Measurements from ENCODE around the gene KCP.
"Not testable (repeated sequence)": the region's sequence is repeated elsewhere in the genome, so short reads cannot be mapped to it uniquely, and the experiment has no call there.

The KCP gene

GRCh38 chr7:128921866-128922440 lies 11.4 kb upstream of the KCP start:
- DNase-seq (ENCODE audit: low spot score) = no peak

DNA sequence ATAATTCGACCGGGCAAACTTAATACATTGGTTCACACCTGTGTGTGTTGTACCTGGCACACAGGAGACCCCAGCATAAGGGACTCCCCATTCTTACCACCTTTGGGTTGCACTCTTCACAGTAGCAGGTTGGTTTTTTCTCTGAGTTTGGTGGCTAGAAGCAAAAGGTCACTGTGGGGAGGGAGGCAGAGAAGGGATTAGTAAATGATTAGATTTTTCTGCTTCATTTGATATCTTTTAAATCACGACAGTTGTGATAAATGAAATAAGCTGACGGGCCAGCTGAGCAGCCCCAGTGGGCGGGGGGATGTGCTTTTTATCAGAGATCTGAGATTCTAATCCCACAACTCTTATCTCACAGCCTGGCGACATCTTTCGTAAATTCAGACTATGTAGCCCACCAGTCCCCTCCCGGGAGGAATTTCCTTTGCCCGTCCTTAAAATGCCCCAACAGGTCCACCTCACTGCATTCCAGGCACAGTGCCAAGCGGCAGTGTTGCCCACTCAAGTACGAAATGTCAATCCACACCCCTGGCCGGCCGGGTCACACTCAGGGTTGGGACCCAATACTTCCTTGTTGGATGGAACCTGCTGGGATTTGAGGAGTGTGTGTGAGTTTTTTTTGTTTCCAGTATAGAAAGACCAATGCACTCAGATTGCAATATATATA lies 10.5 kb upstream of the KCP start:
- no peak for DNase-seq (ENCODE audit: low spot score)

GRCh38 chr7:128919881-128920799 lies 9.6 kb upstream of the KCP start:
- DNase-seq (ENCODE audit: low spot score) = no peak

DNA sequence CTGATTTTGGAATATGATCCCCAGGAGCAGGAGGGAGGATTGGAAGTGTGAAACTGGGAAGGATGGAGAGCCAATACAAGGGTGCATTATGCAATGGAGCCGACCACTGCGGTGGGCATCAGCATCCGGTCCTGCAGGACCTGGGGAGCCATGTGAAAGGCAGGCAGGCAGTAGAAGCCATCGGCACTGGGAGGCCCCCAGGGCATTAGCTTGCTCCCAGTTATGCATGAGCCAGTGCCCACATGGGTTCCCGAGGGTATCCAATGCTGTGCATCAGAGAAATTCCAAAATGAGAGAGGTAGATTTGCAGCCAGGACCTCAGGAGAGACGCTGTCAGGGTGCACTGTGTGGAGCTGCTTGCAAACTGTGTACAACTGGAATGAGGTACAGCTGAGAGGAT lies 8.7 kb upstream of the KCP start:
- DNase-seq (ENCODE audit: low spot score) = no peak

GRCh38 chr7:128918016-128918665 lies 7.6 kb upstream of the KCP start:
- DNase-seq (ENCODE audit: low spot score) = no peak

GRCh38 chr7:128917122-128917521 lies 6.6 kb upstream of the KCP start:
- DNase-seq (ENCODE audit: low spot score) = no peak

- DNase-seq (ENCODE audit: low spot score) = no peak
Measured at GRCh38 chr7:128916643-128916915, 6.1 kb upstream of the KCP start.

- no peak for DNase-seq (ENCODE audit: low spot score)
Measured at GRCh38 chr7:128915841-128916642, 5.5 kb upstream of the KCP start.

DNA sequence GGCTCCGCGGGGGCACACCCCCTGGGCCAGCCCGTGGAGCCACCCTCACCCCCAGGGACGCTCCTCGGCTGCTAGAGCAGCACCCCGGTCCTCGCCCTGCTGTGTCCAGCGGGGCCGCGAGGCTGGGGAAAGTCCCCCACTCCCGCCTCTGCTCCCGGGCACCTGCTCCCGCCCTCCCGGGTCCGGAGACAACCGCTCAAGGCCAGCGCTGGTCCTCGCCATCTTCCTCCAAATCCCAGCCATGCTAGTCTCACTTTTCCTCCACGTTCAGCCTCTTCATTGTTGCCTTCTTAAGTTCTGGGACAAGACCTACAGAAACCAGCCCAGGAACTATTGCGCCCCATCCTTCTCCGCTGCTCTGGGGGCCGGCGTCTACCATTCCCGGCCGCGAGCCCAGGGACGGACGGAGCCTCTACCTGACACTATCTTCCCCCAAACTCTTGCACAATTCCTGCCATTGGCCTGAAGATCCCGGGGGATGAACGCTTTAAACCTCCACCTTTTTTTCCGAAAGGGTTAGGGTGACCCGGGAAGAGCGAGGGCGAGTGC lies 4.8 kb upstream of the KCP start:
- no peak for DNase-seq (ENCODE audit: low spot score)

DNA sequence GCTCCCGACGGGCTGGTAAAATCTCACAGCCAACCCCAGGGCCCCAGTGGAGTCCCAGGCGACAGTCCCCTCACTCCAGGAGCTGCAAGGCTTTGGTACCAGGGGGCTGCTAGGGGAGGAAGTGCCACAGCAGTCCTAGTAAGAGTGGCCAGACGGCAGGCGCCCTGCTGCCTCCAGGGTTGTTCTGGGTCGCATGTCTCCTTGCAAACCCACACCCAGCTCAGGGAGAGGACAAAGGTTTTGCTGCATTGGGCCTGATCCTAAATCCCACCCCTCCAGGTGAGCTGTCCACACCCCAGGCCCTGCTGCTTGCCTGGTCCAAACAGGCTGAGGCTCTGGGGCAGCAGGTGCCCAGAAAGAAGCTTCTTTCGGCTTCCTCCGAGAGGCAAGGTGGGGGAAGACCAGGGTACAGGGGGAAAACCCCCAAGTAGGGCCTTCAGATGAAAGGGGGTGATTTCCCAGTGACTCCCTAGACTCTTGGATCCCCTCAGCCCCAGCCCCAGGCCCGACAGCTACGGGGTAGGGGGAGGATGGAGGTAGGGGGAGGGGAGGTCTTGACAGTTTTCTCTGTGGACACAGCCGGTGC lies 4.2 kb upstream of the KCP start:
- DNase-seq (ENCODE audit: low spot score) = no peak

GRCh38 chr7:128913870-128914565 lies 3.5 kb upstream of the KCP start:
- DNase-seq (ENCODE audit: low spot score) = no peak

- not testable (repeated sequence) for DNase-seq (ENCODE audit: low spot score)
Measured at GRCh38 chr7:128912709-128913495, 2.4 kb upstream of the KCP start.

- DNase-seq (ENCODE audit: low spot score) = no peak
Measured at GRCh38 chr7:128912281-128912680, 1.8 kb upstream of the KCP start.

- no peak for DNase-seq (ENCODE audit: low spot score)
Measured at GRCh38 chr7:128911423-128912031, 1.0 kb upstream of the KCP start.

DNA sequence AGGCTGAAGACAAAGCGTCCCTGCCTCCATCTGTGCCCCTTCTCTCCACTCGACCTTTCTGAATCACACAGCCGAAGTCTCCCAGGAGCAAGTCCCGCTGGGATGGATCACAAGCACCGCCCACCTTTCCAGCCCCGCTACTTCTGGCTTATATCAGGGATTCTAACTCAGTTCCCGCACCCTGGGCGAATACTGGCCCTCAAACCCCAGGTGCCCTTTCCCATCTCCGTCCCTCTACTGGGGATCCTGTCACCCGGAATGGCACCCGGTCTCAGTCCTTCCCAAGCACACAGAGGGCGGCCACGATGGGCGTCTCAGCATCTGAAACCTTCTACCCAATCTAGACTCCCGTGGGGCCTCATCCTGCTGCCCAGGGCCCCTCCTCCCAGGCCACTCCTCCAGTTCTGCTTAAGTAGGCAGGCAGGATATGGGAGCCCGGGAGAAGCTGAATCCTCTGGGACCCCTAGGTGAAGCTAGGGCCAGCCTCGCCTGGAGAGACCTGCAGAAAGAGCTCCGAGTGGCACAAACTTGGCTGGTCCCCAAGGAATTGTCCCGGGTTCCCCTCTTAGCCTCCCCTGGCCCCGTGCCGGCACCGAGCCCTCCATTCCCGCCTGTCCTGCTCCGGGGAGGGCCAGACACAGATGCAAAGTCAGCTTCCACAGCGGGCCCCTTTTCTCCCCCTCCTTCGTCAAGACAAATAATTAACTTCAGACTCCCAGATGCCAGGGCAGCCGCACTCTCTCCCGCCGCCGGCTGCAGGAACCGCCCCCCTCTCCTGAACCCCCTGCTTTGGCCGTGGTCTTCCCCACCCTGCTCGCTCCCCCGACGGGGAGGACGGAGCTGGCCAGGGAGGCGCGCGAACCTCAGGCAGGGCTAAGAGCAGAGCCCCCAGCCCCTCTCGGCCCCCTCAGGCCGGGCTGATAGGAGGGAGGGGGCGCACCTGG lies 612 bp downstream of the KCP start:
- DNase-seq (ENCODE audit: low spot score) = no peak

GRCh38 chr7:128908750-128909624 lies 1.5 kb downstream of the KCP start:
- DNase-seq (ENCODE audit: low spot score) = no peak

Measured in activated CD4-positive, alpha-beta T cell treated with anti-CD3 and anti-CD28 coated beads, Interleukin-2, Interleukin-4, amounts not matched to agents 100 ng/mL and 50 ng/mL, durations not matched to agents 16 hours and 8 hours (primary cell).